Activated T-helper 9 cell treated with anti-CD3 and anti-CD28 coated beads, Interleukin-2, amount 50 U/mL, for 16 hours (primary cell): Measurements from ENCODE around the gene FAM240B.

Source experiments
- DNase-seq: peaks from one replicate; pipeline ENCODE4 v3.0.0-alpha.2; 2020; ENCODE audit warnings: low read depth

FAM240B gene

GRCh38 chr9:38720083-38720745 lies at the start of gene FAM240B:
Gene FAM240B, minus strand, starts transcription at chr9:38720133. Its CDS starts 16,134 bp downstream, at chr9:38703999.
- DNase-seq: no peak

GRCh38 chr9:38768351-38768761 lies 48.4 kb upstream of the FAM240B start:
- DNase-seq: no peak

GRCh38 chr9:38765101-38765500 lies 45.2 kb upstream of the FAM240B start:
- no peak for DNase-seq

GRCh38 chr9:38761999-38762398 lies 42.1 kb upstream of the FAM240B start:
- no peak for DNase-seq

GRCh38 chr9:38761339-38761738 lies 41.4 kb upstream of the FAM240B start:
- no peak for DNase-seq

GRCh38 chr9:38756702-38757101 lies 36.8 kb upstream of the FAM240B start:
- no peak for DNase-seq

- no peak for DNase-seq
Measured at GRCh38 chr9:38747941-38748340, 28.0 kb upstream of the FAM240B start.

GRCh38 chr9:38747067-38747466 lies 27.1 kb upstream of the FAM240B start:
- no peak for DNase-seq

GRCh38 chr9:38746303-38746702 lies 26.4 kb upstream of the FAM240B start:
- DNase-seq: no peak

- no peak for DNase-seq
Measured at GRCh38 chr9:38744484-38744883, 24.6 kb upstream of the FAM240B start.

- DNase-seq: no peak
Measured at GRCh38 chr9:38737246-38737645, 17.3 kb upstream of the FAM240B start.

GRCh38 chr9:38734831-38735230 lies 14.9 kb upstream of the FAM240B start:
- DNase-seq: no peak

GRCh38 chr9:38733503-38733902 lies 13.6 kb upstream of the FAM240B start:
- no peak for DNase-seq

- DNase-seq: no peak
Measured at GRCh38 chr9:38732885-38733284, 13.0 kb upstream of the FAM240B start.

- DNase-seq: no peak
Measured at GRCh38 chr9:38727497-38728001, 7.6 kb upstream of the FAM240B start.

GRCh38 chr9:38724754-38725153 lies 4.8 kb upstream of the FAM240B start:
- no peak for DNase-seq

GRCh38 chr9:38718148-38718547 lies 1.8 kb downstream of the FAM240B start:
- DNase-seq: no peak

- no peak for DNase-seq
Measured at GRCh38 chr9:38715684-38716083, 4.2 kb downstream of the FAM240B start.

GRCh38 chr9:38713426-38713825 lies 6.5 kb downstream of the FAM240B start:
- DNase-seq: no peak

GRCh38 chr9:38708759-38709158 lies 11.2 kb downstream of the FAM240B start:
- no peak for DNase-seq

GRCh38 chr9:38707885-38708637 lies 11.9 kb downstream of the FAM240B start:
- DNase-seq: no peak

- DNase-seq: no peak
Measured at GRCh38 chr9:38706493-38706892, 13.4 kb downstream of the FAM240B start.

GRCh38 chr9:38705917-38706316 lies 14.0 kb downstream of the FAM240B start:
- no peak for DNase-seq
